Adrenal gland (tissue), 12 donors: ENCODE results near the gene CPVL. TPM values are rescaled to one million over a fixed set of nuclear protein-coding genes. Genes with fewer than 3 reads are reported as not detected.

Experiments used
- DNase-seq, 7 donors: peaks; one replicate each; pipeline ENCODE4 v3.0.0-alpha.2; 2019 to 2020
- H3K27ac ChIP-seq, 5 donors: fragments of 200-600 bp; sonication (generic) in 4 of 5; 1 replicate in 3 of 5; 2 replicates in 2 of 5; pipeline versions ENCODE4 v1.5.1 to v1.8.0; 2016 to 2020; ENCODE audit warnings: mild to moderate bottlenecking in 1 of 5
- H3K27me3 ChIP-seq: fragments of 200-600 bp; 2 replicates; pipeline ENCODE4 v1.8.0; 2021
- H3K36me3 ChIP-seq, 2 donors: fragments of 200-600 bp; replicated peaks in 1 of 2; 1 replicate in 1 of 2; 2 replicates in 1 of 2; pipeline versions ENCODE4 v1.5.1 to v1.8.0; 2018 to 2022
- H3K4me1 ChIP-seq, 2 donors: fragments of 200-600 bp; replicated peaks in 1 of 2; 1 replicate in 1 of 2; 2 replicates in 1 of 2; pipeline versions ENCODE4 v1.5.1 to v1.8.0; 2018 to 2021
- H3K4me3 ChIP-seq, 4 donors: fragments of 200-600 bp; sonication (generic) in 3 of 4; one replicate each; pipeline ENCODE4 v1.5.1; 2016 to 2018
- H3K9me3 ChIP-seq, 3 donors: fragments of 200-600 bp; sonication (generic) in 1 of 3; replicated peaks in 1 of 3; 1 replicate in 2 of 3; 2 replicates in 1 of 3; pipeline versions ENCODE4 v1.5.1 to v1.8.0; 2016 to 2021
- POLR2A ChIP-seq, 2 donors: fragments of 450-650 bp; IDR thresholded peaks; one replicate each; pipeline ENCODE4 v1.6.1; 2017; ENCODE audit warnings: antibody characterized with exemption in 2 of 2, mild to moderate bottlenecking in 2 of 2, moderate library complexity in 1 of 2
- WGBS, 4 donors: extraction: QIAGEN DNeasy Blood & Tissue Kit in 2 of 4; methylation state at CpG; one replicate each; pipeline versions ENCODE4 v1.1.5 to v1.1.7; 2013 to 2017; 5-methylcytosine and 5-hydroxymethylcytosine counted together
- intact Hi-C, 2 donors: fragments of 100-400 bp; cut with DNase I; formaldehyde crosslinking; loops; one replicate each; pipeline versions ENCODE4 v1.14.1 to v1.15.0; 2022 to 2023
- polyA plus RNA-seq, 3 donors: library from polyadenylated mRNA; stranded (reverse); fragments of 200-250 nt in 2 of 3; fragments of 350-450 nt in 1 of 3; fragmentation: Illumina TruSeq in 1 of 3; extraction: RNeasy Lipid Tissue Mini Kit (QIAGEN cat#74804) in 1 of 3; gene quantifications; one replicate each; pipeline ENCODE4 v1.2.3, GENCODE V29; 2013 to 2014
- total RNA-seq, 9 donors: library from RNA; depleted of rRNA in 4 of 9; stranded (reverse); fragments of >200 nt in 4 of 9; fragments of 120-200 nt in 1 of 9; fragmentation: NEBNext Ultra II Directional in 1 of 9; extraction: Animal tissue kit (Norgen Biotek cat#: 25700) in 1 of 9; gene quantifications; one replicate each; pipeline versions ENCODE4 v1.1.0 to v1.2.4, GENCODE V29; 2013 to 2023
- TF ChIP-seq, protein P1 (sequence below), 6 experiments: fragments of 450-650 bp in 4 of 6; fragments of 200-600 bp in 2 of 6; sonication (generic) in 1 of 6; IDR thresholded peaks; 1 replicate in 5 of 6; 2 replicates in 1 of 6; pipeline versions ENCODE4 v1.5.1 to v1.8.0; 2016 to 2021; ENCODE audit warnings: antibody characterized with exemption in 6 of 6, mild to moderate bottlenecking in 2 of 6, moderate library complexity in 1 of 6
- donor health status: healthy with polysubstance abuse.
- donor health status: Bipolar disorder and iron deficiency.
- donor health status: DM: yes; HTN: yes; CAD: no.
- donor health status: DM: no; HTN: no; CAD: no.
- donor health status: DM: no; HTN: no; CAD: no.
- donor health status: DM: yes; HTN: yes; CAD: no.

Gene CPVL
- total and polyA plus RNA-seq, 12 donors = 3.2 to 61.7 (median 32.7) TPM

DNA sequence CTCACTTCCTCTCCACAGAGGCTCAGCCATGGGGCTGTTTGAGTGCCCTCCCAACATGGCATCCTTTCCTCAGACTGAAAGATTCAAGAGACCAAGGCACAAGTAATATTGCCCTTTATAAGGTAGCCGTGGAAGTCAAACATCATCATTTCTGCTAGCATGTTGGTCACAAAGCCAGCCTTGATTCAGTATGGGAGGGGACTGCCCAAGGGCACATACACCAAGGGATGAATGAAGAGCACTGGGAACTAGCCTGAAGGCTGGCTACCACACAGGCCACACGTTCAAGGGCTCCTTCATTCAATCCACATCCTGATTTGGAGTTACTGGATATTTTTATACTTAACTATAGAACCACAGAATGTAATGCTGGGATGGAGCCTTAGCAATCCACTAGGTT lies 39.3 kb downstream of the CPVL start:
- H3K4me1 ChIP-seq = peaks cover 5 to 15% of the 10 kb centered on the region in 2 donors
- DNase-seq = no peak
- no peak overlapping the region for H3K27ac ChIP-seq
- 76 to 100% (median 89%) methylated on average over 2 of the region's 2 CpGs for WGBS, 4 donors
- H3K4me3 ChIP-seq = no peak overlapping the region
- no peak for TF ChIP-seq POLR2A (IDR thresholded peaks at IDR 0.05)
- TF ChIP-seq, protein P1, sequence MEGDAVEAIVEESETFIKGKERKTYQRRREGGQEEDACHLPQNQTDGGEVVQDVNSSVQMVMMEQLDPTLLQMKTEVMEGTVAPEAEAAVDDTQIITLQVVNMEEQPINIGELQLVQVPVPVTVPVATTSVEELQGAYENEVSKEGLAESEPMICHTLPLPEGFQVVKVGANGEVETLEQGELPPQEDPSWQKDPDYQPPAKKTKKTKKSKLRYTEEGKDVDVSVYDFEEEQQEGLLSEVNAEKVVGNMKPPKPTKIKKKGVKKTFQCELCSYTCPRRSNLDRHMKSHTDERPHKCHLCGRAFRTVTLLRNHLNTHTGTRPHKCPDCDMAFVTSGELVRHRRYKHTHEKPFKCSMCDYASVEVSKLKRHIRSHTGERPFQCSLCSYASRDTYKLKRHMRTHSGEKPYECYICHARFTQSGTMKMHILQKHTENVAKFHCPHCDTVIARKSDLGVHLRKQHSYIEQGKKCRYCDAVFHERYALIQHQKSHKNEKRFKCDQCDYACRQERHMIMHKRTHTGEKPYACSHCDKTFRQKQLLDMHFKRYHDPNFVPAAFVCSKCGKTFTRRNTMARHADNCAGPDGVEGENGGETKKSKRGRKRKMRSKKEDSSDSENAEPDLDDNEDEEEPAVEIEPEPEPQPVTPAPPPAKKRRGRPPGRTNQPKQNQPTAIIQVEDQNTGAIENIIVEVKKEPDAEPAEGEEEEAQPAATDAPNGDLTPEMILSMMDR (IDR thresholded peaks at IDR 0.05) = no peak
- intact Hi-C loops = loop anchor here (2.0 to 5.0 kb wide), 2 partner anchors 184 to 185 kb away; no protein-coding TSS in a partner anchor
- H3K27me3 ChIP-seq = no peaks in the 10 kb centered on the region
- no peaks in the 10 kb centered on the region for H3K9me3 ChIP-seq
- H3K36me3 ChIP-seq = no peaks in the 10 kb centered on the region

DNA sequence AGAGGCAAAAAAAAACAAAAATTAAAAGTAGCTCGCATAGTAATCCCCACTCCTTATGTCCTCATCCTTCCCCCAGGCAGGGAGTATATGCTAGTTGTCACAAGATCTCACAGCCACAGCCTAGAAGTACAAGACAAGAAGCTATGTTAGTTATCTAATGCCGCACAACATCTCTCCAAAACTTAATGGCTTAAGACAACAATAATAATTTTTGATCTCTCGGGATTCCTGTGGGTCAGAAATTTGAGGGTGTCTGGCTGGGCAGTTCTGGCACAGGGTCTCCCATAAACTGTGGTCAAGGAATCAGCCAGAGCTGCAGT lies 39.7 kb downstream of the CPVL start:
- no peak overlapping the region for H3K27ac ChIP-seq
- no peaks in the 10 kb centered on the region for H3K9me3 ChIP-seq
- no peaks in the 10 kb centered on the region for H3K27me3 ChIP-seq
- no peak overlapping the region for H3K4me3 ChIP-seq
- TF ChIP-seq, protein P1 (IDR thresholded peaks at IDR 0.05) = no peak
- no peak for TF ChIP-seq POLR2A (IDR thresholded peaks at IDR 0.05)
- H3K4me1 ChIP-seq = peaks cover 8 to 17% of the 10 kb centered on the region in 2 donors
- no peak for DNase-seq
- intact Hi-C loops = loop anchor here (2.0 to 5.0 kb wide), 2 partner anchors 184 kb away; no protein-coding TSS in a partner anchor
- 39 to 50% (median 47%) methylated on average over 3 of the region's 3 CpGs for WGBS, 4 donors
- no peaks in the 10 kb centered on the region for H3K36me3 ChIP-seq

DNA sequence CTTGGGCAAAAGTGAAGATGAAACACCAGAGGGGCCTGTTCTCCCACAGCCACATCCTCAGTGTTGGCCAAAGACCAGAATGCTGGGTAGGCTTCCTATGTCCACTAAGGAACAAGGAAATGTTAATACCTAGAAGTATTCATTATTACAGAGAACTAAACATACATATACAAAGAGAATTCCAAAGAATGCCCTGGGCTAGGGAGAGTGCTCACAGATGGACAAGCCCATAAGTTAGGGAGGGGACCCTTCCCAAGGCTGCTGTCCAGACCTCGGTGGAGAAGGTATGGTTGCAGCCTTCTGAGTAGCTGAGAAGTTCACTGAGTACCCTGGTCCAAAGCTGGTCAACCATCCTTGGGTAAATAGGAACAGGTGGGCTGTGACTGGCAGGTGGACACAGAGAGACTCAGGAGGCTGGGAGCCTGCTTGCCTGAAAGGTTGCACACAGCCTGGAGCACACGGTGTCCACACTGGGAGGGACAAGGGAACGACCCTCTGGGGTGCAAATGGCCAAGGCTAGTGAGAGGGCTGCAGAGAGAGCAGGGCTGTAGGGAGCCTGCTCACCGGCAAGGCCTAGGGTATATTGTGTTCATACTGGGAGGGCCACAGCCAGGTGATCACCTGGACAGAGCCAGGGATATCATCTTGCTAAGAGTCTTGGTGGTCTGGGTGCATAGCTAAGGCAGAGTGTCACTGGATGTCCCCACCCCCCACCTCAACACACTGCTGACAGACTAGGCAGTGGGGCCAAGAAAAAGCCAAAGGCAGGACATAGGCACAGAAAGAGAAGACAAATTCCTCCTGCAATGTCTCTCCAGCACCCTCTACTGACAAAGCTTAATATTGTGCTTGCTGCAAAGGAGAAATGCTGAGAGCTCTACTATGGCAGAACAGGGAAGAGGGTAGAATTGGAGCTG lies 40.3 kb downstream of the CPVL start:
- Histone ChIP-seq H3K4me3 (no peak overlapping the region), H3K27me3 (no peaks in the 10 kb centered on the region), H3K4me1 (peaks cover 8 to 17% of the 10 kb centered on the region in 2 donors), H3K36me3 (no peaks in the 10 kb centered on the region), H3K27ac (no peak overlapping the region), H3K9me3 (no peaks in the 10 kb centered on the region)
- WGBS, 4 donors = 42 to 97% (median 65%) methylated on average over 2 to 4 of the region's 4 CpGs
- DNase-seq = peak in 6 of 7 donors; percentile 40 to 63 (median 51)
- TF ChIP-seq, protein P1 (IDR thresholded peaks at IDR 0.05) = peak; percentile 71 to 88 (median 85)
- TF ChIP-seq POLR2A (IDR thresholded peaks at IDR 0.05) = no peak
- intact Hi-C loops = loop anchor here (2.0 to 5.0 kb wide), 2 partner anchors 183 to 184 kb away; no protein-coding TSS in a partner anchor

DNA sequence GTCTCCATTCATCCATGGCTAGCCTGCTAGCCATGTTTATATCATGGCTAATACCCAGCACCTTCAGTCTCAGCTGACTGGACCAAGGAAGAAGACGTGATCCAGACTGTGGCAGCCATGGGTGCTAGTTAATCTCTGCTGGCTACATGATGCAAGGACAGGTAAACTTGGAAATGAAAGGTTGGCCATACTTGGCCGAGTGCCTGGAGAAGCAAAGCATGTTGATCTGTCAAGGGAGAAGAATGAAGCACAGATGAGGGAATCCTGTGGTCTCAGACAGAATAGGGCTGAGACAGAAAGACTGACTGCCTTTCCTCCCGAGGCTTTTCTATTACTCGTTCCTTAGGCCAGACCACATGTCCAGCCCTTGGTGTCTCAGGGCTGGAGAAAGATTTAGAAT lies 41.1 kb downstream of the CPVL start:
- intact Hi-C loops = loop anchor here in 1 of 2 donors (5.0 kb wide), 1 partner anchor 183 kb away; no protein-coding TSS in a partner anchor
- H3K9me3 ChIP-seq = no peaks in the 10 kb centered on the region
- peaks cover 8 to 17% of the 10 kb centered on the region in 2 donors for H3K4me1 ChIP-seq
- TF ChIP-seq POLR2A (IDR thresholded peaks at IDR 0.05) = no peak
- TF ChIP-seq, protein P1 (IDR thresholded peaks at IDR 0.05) = no peak
- no peak for DNase-seq
- WGBS, 4 donors = 72 to 78% (median 76%) methylated on average over 4 of the region's 4 CpGs
- H3K36me3 ChIP-seq = no peaks in the 10 kb centered on the region
- H3K27ac ChIP-seq = no peak overlapping the region
- no peak overlapping the region for H3K4me3 ChIP-seq
- no peaks in the 10 kb centered on the region for H3K27me3 ChIP-seq
